ENCODE measurements around the gene GRIA4. TPM values are rescaled to one million over a fixed set of nuclear protein-coding genes. Genes with fewer than 3 reads are reported as not detected.

The GRIA4 gene
- total and polyA plus RNA-seq, 2 of the 13 experiments (the other 11 are each of a cell fraction or from before 2014, with no cell fraction given): not detected

- no peak for TF ChIP-seq ZSCAN31 (CRISPR knock-in tag; IDR thresholded peaks at IDR 0.05; ENCODE audit: low read depth)
- TF ChIP-seq BHLHE40 (IDR thresholded peaks at IDR 0.05; ENCODE audit: low read length): no peak
- no peak for TF ChIP-seq ZNF672 (CRISPR knock-in tag; IDR thresholded peaks at IDR 0.05)
- no peak for TF ChIP-seq POLR2A (IDR thresholded peaks at IDR 0.05; ENCODE audit: insufficient read depth in 1 of 2, low read depth in 2 of 2, low read length in 2 of 2)
- TF ChIP-seq PRDM10 (CRISPR knock-in tag; IDR thresholded peaks at IDR 0.05; ENCODE audit: low read depth): 0 out of 2 replicates have a peak, but pooled peaks have one; percentile 54
- 0 out of 2 replicates have a peak, but pooled peaks have one; percentile 24 for TF ChIP-seq FOXP4 (CRISPR knock-in tag; IDR thresholded peaks at IDR 0.05)
- no peak for TF ChIP-seq HMGXB3 (CRISPR knock-in tag; IDR thresholded peaks at IDR 0.05; ENCODE audit: borderline replicate concordance)
- peak; percentile 56; the same call in 1 of the 2 replicates for TF ChIP-seq FOXK1 (CRISPR knock-in tag; IDR thresholded peaks at IDR 0.05; ENCODE audit: borderline replicate concordance, low read depth)
- TF ChIP-seq ZNF749 (CRISPR knock-in tag; IDR thresholded peaks at IDR 0.05; ENCODE audit: borderline replicate concordance): no peak
- TF ChIP-seq CSRNP1 (CRISPR knock-in tag; IDR thresholded peaks at IDR 0.05): no peak
- TF ChIP-seq SALL1 (CRISPR knock-in tag; IDR thresholded peaks at IDR 0.05): peak; percentile 12; the same call in 1 of the 2 replicates
- 0 out of 4 replicates have a peak, but pooled peaks of 1 of the 2 experiments have one; percentile 8 for TF ChIP-seq EP300 (IDR thresholded peaks at IDR 0.05; ENCODE audit: low read depth in 2 of 2, low read length in 2 of 2)
- TF ChIP-seq EP300 (CRISPR knock-in tag; IDR thresholded peaks at IDR 0.05; ENCODE audit: borderline replicate concordance): no peak
- TF ChIP-seq MIXL1 (CRISPR knock-in tag; IDR thresholded peaks at IDR 0.05): 0 out of 2 replicates have a peak, but pooled peaks have one; percentile 12
- TF ChIP-seq SP4 (CRISPR knock-in tag; IDR thresholded peaks at IDR 0.05): no peak
- 0 out of 2 replicates have a peak, but pooled peaks have one; percentile 24 for TF ChIP-seq ZNF891 (CRISPR knock-in tag; IDR thresholded peaks at IDR 0.05)
- TF ChIP-seq MEIS1 (CRISPR knock-in tag; IDR thresholded peaks at IDR 0.05; ENCODE audit: borderline replicate concordance): no peak
- TF ChIP-seq ZNF121 (CRISPR knock-in tag; IDR thresholded peaks at IDR 0.05): peak; percentile 84
- peak; percentile 34; the same call in 1 of the 2 replicates for TF ChIP-seq ELF1 (CRISPR knock-in tag; IDR thresholded peaks at IDR 0.05)
Observed at GRCh38 chr11:105878510-105878909, 268.6 kb downstream of the GRIA4 start (continued).
